Omental fat pad (tissue), 4 donors: Measurements from ENCODE around the gene TCTN3. TPM values are rescaled to one million over a fixed set of nuclear protein-coding genes. Genes with fewer than 3 reads are reported as not detected.
"Not testable (repeated sequence)": the region's sequence is repeated elsewhere in the genome, so short reads cannot be mapped to it uniquely, and the experiment has no call there.

Experiments used
- ATAC-seq: fragments of 150-250 bp; one replicate; pipeline ENCODE4 v1.9.1; 2016; ENCODE audit warnings: mild to moderate bottlenecking, moderate library complexity; ENCODE audit not compliant: low FRiP score
- DNase-seq: peaks from one replicate; pipeline ENCODE4 v3.0.0-alpha.2; 2019; ENCODE audit warnings: low spot score
- total RNA-seq, 4 donors: library from RNA; depleted of rRNA; stranded (reverse); fragments of >200 nt; gene quantifications; one replicate each; pipeline ENCODE4 v1.1.0, GENCODE V29; 2016
- TF ChIP-seq, protein P1 (sequence below), 3 donors: fragments of 450-650 bp; IDR thresholded peaks; one replicate each; pipeline ENCODE4 v1.5.1; 2016 to 2017; ENCODE audit warnings: antibody characterized with exemption in 3 of 3, mild to moderate bottlenecking in 3 of 3, moderate library complexity in 2 of 3

TCTN3 gene, protein sequence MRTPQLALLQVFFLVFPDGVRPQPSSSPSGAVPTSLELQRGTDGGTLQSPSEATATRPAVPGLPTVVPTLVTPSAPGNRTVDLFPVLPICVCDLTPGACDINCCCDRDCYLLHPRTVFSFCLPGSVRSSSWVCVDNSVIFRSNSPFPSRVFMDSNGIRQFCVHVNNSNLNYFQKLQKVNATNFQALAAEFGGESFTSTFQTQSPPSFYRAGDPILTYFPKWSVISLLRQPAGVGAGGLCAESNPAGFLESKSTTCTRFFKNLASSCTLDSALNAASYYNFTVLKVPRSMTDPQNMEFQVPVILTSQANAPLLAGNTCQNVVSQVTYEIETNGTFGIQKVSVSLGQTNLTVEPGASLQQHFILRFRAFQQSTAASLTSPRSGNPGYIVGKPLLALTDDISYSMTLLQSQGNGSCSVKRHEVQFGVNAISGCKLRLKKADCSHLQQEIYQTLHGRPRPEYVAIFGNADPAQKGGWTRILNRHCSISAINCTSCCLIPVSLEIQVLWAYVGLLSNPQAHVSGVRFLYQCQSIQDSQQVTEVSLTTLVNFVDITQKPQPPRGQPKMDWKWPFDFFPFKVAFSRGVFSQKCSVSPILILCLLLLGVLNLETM
- total RNA-seq, result 10 to 100 TPM; 24.1 to 27.1 (median 24.7) TPM

DNA sequence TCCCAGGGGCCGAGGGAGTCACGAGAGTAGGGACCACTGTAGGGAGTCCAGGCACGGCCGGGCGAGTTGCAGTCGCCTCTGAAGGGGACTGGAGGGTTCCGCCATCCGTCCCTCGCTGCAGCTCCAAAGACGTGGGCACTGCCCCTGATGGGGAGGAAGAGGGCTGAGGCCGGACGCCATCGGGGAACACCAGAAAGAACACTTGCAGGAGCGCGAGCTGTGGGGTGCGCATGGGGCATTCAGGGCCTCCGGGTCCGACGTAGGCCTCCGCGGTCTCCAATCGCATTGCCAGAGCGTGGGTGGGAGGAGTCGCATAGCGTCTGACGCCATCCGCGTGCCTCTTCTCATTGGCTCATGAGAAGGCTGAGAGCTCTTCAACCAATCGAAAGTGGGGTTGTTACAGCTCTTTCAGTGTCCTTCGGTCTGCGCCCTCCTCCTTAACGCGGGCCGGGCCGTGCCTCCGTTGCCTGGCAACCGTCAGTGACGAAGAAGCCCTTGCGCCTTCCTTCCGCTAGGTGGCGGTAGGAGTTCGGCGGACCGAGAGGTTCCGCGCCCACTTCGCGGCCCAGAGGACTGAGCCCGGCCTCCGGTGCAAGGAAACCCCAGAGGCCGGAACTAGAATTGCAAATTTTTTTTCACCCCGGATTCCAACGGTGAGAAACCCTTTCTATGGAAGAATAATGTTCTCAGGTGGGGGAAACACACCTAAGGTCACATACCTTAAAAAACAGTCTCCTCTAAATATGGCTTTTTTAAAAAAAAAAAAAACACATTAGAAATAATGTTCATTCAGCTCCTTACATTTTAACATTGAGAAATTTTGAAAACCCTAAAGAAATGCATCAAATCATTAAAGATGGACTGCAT is at the start of gene TCTN3:
Gene TCTN3 (minus strand): TSS at position 260 of the 867 bp plus-strand sequence. CDS start 28 bp downstream, at position 232.
- TF ChIP-seq, protein P1, sequence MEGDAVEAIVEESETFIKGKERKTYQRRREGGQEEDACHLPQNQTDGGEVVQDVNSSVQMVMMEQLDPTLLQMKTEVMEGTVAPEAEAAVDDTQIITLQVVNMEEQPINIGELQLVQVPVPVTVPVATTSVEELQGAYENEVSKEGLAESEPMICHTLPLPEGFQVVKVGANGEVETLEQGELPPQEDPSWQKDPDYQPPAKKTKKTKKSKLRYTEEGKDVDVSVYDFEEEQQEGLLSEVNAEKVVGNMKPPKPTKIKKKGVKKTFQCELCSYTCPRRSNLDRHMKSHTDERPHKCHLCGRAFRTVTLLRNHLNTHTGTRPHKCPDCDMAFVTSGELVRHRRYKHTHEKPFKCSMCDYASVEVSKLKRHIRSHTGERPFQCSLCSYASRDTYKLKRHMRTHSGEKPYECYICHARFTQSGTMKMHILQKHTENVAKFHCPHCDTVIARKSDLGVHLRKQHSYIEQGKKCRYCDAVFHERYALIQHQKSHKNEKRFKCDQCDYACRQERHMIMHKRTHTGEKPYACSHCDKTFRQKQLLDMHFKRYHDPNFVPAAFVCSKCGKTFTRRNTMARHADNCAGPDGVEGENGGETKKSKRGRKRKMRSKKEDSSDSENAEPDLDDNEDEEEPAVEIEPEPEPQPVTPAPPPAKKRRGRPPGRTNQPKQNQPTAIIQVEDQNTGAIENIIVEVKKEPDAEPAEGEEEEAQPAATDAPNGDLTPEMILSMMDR (IDR thresholded peaks at IDR 0.05), result peak in 2 of 3 donors; percentile 99
- ATAC-seq (peak; percentile 100), DNase-seq (peak; percentile 77)

DNA sequence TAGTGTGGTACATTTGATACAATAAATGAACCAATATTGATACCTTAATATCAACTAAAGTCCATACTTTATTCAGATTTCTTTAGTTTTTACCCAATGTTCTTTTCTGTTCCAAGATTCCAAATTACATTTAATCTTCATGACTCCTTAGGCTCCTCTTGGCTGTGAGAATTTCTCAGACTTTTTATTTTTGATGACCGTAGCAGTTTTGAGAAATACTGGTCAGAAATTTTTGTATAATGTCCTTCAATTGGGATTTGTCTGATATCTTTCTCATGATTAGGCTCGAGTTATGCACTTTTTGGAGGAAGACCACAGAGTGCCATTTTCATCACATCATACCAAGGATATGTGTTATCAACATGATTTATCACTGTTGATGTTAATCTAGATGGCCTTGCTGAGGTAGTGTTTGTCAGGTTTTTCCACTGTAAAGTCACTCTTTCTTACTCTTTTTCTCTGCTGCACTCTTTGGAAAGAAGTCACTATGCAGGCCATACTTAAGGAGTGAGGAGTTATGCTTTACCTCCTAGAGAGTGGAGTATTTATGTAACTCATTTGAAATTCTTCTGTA is 49.3 kb upstream of the TCTN3 start:
- ATAC-seq (no peak), DNase-seq (no peak)
- TF ChIP-seq, protein P1 (IDR thresholded peaks at IDR 0.05), result no peak

DNA sequence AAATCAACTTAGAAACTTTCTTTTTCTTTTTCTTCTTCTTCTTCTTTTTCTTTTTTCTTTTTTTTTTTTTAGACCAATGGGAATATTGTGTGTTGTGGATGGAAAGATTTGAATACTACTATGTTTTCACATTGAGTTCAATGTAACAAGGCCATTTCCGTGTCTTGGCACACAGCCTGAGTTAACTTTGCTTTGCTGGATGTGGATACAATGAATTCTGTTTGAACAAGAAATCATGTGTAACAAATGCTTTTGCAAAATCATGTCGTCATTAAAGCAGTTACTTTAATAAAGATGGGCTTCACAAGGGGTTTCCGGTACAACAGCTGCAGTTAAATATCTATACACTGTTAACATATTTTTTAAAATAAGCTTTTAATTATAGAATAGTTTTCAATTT is 48.8 kb upstream of the TCTN3 start:
- TF ChIP-seq, protein P1 (IDR thresholded peaks at IDR 0.05), result no peak
- DNase-seq (no peak), ATAC-seq (no peak)

DNA sequence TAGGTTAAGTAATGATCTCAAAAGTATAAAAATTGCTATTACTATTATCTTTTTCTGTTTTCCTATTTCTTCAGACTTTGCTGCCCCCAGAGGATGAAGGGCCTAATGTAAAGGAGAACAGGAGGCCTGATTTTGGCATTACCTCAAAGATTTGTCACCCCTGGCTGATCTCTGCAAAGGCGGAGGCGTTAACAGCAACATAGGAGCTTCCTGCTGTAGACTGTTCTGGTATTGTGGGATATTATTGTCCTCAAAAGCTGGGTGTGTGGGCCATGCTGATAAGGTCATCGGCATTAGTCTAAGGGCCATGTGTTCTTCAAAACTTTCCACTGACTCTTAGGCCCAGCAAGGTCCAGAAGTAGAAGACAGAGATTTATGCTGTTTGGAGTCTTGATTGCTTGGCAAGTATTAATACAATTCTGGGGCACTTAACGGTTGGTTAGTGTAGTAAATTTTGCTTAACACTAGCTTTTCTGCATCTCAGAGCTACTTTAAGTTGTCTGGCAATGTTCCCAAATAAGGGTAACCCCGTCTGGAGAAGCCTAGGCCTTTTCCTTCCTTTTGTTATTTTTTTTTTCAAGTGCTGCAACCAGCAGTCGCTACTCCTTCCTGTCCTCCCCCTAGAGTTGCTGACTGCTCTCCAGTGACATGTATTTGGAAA is 48.2 kb upstream of the TCTN3 start:
- TF ChIP-seq, protein P1 (IDR thresholded peaks at IDR 0.05), result no peak
- peak; percentile 59 for ATAC-seq
- no peak for DNase-seq

DNA sequence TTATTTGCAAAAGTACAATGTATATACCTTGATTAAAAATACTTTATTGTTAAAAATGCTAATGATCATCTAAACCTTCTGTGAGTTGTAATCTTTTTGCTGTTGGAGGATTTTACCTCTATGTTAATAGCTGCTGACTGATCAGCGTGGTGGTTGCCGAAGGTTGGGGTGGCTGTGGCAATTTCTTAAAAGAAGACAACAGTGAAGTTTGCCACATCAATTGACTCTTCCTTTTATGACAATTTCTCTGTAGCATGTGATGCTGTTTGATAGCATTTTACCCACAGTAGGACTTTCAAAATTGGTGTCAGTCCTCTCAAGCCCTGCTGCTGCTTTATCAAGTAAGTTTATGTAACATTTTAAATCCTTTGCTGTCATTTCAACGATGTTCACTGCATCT is 45.3 kb upstream of the TCTN3 start:
- no peak for DNase-seq
- ATAC-seq, result no peak
- TF ChIP-seq, protein P1 (IDR thresholded peaks at IDR 0.05), result no peak

DNA sequence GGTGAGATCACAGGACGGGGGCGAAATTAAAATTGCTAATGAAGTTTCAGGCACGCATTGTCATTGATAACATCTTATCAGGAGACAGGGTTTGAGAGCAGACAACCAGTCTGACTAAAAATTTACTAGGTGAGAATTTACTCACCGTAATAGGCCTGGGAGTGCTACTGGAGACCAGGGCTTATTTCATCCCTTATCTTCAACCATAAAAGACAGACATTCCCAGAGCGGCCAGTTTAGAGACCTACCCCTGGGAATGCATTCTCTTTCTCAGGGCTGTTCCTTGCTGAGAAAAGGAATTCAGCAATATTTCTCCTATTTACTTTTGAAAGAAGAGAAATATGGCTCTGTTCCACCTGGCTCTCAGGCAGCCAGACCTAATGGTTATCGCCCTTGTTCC is 39.2 kb upstream of the TCTN3 start:
- ATAC-seq, DNase-seq: not testable (repeated sequence)
